Central memory CD8-positive, alpha-beta T cell (primary cell): ENCODE measurements around the gene ATP5F1D.

Experiments used
- ATAC-seq: fragments of 150-1000 bp; cut with Tn5 transposase; replicated peaks from 2 replicates; pipeline ENCODE4 v1.10.0; 2022; ENCODE audit warnings: mild to moderate bottlenecking, moderate FRiP score, moderate number of reproducible peaks; ENCODE audit not compliant: poor library complexity, severe bottlenecking; ENCODE audit errors: extremely low read depth
- DNase-seq, 2 donors: peaks; one replicate each; pipeline ENCODE4 v3.0.0; 2021; ENCODE audit warnings: low spot score in 2 of 2
- H3K27ac Mint-ChIP-seq: one replicate; pipeline ENCODE4 v1.8.0; 2022; ENCODE audit warnings: low read depth, mild to moderate bottlenecking, moderate library complexity, mixed read lengths
- H3K27me3 Mint-ChIP-seq: one replicate; pipeline ENCODE4 v1.8.0; 2022; ENCODE audit warnings: mixed read lengths
- H3K36me3 Mint-ChIP-seq: one replicate; pipeline ENCODE4 v1.8.0; 2022; ENCODE audit warnings: mild to moderate bottlenecking, moderate library complexity, mixed read lengths; ENCODE audit not compliant: insufficient read depth
- H3K4me1 Mint-ChIP-seq: one replicate; pipeline ENCODE4 v1.8.0; 2022; ENCODE audit warnings: mixed read lengths
- H3K4me3 Mint-ChIP-seq: one replicate; pipeline ENCODE4 v1.8.0; 2022; ENCODE audit warnings: mild to moderate bottlenecking, moderate library complexity, mixed read lengths
- H3K9me3 Mint-ChIP-seq: one replicate; pipeline ENCODE4 v1.8.0; 2022; ENCODE audit warnings: mixed read lengths

ATP5F1D gene

DNA sequence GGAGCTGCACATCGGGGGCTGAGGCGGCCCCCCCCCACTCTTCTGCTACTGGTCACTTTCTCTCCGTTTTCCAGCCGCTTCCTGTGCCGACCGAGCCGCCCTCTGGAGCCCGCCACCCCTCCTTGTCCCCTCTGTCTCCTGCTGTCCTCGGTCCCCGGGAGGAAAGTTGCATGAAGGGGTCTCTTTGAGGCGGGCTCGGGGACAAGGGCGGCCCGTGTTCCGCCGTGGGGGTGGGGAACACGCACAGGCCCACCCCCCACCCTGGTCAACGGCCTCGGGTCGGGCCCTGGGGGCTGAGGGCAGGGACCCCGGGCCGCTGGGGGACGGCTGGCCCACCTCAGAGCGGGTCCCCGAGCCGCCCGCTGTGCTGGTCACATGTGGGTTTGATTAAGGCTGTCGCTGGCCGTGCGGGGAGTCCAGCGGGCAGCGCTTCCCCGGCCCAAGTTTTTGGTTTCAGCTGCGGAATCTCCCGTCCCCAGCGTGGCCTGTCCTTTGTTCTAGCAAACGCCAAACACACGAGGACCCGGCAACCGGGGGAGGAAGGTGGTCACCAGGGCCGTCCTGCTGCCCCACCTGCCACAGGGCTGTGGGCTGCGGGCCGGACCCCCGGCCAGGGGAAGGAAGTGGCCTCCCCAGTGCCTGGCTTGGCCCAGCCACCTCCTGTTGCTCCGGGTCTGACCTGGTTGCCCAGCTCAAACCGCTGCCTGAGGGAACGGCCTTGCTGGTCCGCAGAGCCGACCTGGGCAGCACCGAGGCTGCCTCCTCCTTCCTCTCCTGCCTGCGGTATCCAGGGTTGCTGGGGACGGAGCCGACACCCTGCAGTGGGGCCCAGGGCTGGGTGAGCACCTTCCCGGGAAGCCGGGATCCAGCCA lies 46.0 kb downstream of the ATP5F1D start:
- ATAC-seq (no peak), DNase-seq (no peak)
- peaks cover 1% of the 10 kb centered on the region for H3K36me3 Mint-ChIP-seq
- H3K4me3 Mint-ChIP-seq, result no peak overlapping the region
- H3K9me3 Mint-ChIP-seq, result no peaks in the 10 kb centered on the region
- H3K27me3 Mint-ChIP-seq, result peaks cover 32% of the 10 kb centered on the region
- H3K27ac Mint-ChIP-seq, result no peak overlapping the region
- peaks cover 5% of the 10 kb centered on the region for H3K4me1 Mint-ChIP-seq

DNA sequence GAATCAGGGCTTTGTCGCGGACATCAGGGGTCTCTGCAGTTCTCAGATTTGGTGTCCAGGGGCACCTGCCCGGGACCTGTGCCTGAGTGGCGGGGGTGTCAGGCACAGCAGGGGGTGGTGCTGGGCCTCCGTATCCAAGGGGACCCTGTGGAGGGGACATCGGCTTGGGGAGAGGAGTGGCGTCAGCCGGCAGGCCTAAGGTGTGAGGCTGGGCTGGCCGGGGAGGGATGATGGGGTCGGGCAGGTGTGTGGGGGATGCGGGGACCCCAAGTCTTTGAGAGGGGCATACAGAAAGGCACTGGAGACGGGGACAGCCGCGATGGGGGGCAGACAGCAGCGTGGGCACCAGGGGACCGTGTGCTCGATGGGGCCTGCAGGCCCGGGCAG lies 46.7 kb downstream of the ATP5F1D start:
- ATAC-seq (no peak), DNase-seq (no peak)
- Mint-ChIP-seq H3K36me3 (peaks cover 1% of the 10 kb centered on the region), H3K4me1 (peaks cover 5% of the 10 kb centered on the region), H3K27me3 (peaks cover 38% of the 10 kb centered on the region), H3K4me3 (no peak overlapping the region), H3K27ac (no peak overlapping the region), H3K9me3 (no peaks in the 10 kb centered on the region)

DNA sequence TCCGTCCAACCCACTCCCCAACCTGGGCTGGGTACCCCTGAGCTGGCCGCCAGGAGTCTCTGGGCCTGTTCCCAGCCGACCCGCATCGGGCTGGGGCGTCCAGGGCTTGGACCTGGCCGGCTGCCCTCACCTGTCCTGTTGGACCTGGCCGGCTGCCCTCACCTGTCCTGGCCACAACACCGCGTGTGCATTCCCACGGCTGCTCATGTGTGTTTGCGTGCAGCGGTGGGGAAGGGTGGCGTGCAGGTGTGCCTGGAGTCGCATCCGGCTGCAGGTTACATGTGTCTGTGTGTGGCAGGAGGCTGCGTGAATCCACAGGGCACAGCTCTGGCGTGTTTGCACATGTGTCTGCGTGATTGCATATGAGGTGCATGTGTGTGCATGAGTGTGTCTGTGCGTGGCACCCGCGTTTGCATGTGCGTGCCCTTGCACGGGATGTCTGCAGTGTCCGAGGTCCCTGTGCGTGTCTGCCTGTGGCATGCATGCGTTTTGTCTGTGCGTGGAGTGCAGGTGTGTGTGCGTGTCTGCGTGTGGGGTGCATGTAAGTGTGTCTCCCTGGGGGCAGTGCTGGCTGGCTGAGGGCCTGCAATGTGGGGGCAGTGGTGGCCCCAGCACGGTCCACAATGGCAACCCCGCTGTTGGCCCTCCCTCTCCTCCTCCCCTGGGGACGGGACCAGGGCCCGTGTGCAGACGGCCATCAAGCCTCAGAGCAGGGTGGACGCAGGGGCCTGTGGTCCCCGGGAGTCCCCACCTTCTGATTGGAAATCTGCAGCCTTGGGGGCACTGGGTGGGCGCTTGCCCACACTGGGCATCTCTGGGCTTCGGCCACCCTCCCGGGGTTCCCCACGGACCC lies 47.5 kb downstream of the ATP5F1D start:
- Mint-ChIP-seq H3K9me3 (no peaks in the 10 kb centered on the region), H3K27me3 (peaks cover 35% of the 10 kb centered on the region), H3K36me3 (peaks cover 1% of the 10 kb centered on the region), H3K4me3 (no peak overlapping the region), H3K4me1 (peaks cover 5% of the 10 kb centered on the region), H3K27ac (no peak overlapping the region)
- no peak for DNase-seq
- ATAC-seq, result no peak

DNA sequence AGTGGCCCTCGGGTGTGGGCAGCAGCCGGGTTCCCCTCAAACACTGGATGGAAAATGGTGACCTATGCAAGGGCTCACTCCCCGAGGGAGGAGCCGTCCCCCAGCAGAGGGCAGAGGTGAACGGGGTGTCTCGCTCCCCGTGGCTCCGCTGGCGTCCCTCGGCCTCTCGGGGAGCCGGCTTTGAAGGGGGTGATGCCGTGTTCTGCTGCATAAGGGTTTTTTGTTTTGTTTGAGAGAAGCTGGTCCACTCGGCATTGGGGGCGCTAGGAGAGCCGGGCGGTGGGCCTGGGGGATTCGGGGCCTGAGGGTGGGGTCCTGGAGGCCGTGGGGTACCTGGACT lies 48.1 kb downstream of the ATP5F1D start:
- no peak overlapping the region for H3K27ac Mint-ChIP-seq
- H3K9me3 Mint-ChIP-seq, result no peaks in the 10 kb centered on the region
- peaks cover 1% of the 10 kb centered on the region for H3K36me3 Mint-ChIP-seq
- peaks cover 5% of the 10 kb centered on the region for H3K4me1 Mint-ChIP-seq
- no peak for DNase-seq
- no peak overlapping the region for H3K4me3 Mint-ChIP-seq
- H3K27me3 Mint-ChIP-seq, result peaks cover 34% of the 10 kb centered on the region
- ATAC-seq, result no peak

DNA sequence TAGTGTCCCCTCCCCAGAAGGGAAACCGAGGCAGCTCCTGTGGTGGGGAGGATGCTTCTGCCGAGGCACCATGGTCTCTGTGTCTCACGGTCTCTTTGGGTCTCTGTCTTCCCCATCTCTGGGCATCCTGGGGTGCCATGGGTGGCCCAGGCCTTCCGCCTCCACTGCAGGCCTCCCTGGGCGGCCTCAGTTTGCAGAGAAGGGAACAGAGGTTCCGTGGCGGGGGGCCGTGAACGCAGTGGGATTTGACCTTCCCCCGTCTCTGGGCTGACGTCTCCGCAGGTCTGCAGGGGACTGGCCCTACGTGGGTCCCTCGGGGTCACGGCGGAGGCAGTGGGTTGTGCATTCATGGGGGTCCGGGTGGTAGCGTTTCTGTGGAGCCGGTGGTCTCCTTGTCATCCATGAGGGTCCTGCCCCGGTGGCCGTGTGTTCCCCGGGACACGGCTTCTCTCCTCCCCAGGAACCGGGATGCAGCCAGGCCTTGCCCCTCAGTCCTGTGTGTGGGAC lies 48.7 kb downstream of the ATP5F1D start:
- H3K4me1 Mint-ChIP-seq, result peaks cover 5% of the 10 kb centered on the region
- ATAC-seq (no peak), DNase-seq (no peak)
- peaks cover 1% of the 10 kb centered on the region for H3K36me3 Mint-ChIP-seq
- no peak overlapping the region for H3K4me3 Mint-ChIP-seq
- H3K27me3 Mint-ChIP-seq, result peaks cover 31% of the 10 kb centered on the region
- no peak overlapping the region for H3K27ac Mint-ChIP-seq
- no peaks in the 10 kb centered on the region for H3K9me3 Mint-ChIP-seq

DNA sequence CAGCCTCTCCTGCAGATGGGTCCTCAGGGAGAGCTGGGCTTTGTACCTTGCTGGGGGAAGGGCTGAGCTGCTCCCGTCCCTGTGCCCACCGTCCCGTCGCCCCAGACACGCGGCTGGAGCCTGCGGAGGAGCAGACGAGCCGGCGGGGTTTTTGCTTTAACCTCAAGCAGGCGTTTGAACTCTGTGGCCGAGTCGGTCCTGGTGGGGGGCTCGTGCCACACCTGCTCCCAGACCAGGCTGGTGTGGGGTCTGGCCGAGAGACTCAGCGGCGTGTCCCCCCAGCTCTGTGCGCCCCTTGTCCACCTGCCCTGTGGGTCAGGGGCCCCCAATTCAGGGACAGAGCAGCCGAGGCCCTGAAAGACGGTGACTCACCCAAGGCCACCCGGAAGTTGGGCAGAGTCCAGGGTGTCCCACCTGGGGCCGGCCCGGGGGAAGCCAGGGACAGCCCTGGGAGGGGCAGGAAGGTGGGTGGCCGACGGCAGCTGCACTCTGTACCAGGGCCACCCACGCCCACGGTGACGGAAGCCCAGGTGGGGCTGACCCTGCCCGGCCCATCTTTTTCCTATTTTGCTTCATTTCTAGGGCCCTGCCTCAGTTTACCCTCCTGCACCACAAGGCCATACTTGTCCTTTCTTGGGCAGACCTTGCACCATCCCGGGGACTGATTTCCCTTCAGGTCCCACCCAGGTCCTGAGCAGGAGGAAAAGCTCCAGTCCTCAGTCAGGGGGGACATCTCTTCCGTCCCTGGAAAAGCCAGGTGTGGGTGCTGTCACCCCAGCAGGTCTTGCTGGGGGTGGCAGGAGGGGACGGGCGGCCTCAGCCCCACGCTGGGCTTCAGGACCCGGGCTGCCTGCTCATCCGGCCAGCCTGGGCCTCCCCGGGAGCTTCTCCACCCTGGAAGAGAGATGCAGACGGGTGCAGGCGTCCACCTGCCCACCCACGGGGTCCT lies 49.4 kb downstream of the ATP5F1D start:
- Mint-ChIP-seq H3K4me1 (peaks cover 5% of the 10 kb centered on the region), H3K36me3 (peaks cover 1% of the 10 kb centered on the region), H3K9me3 (no peaks in the 10 kb centered on the region), H3K27ac (no peak overlapping the region), H3K27me3 (peaks cover 31% of the 10 kb centered on the region), H3K4me3 (no peak overlapping the region)
- no peak for DNase-seq
- ATAC-seq, result no peak

DNA sequence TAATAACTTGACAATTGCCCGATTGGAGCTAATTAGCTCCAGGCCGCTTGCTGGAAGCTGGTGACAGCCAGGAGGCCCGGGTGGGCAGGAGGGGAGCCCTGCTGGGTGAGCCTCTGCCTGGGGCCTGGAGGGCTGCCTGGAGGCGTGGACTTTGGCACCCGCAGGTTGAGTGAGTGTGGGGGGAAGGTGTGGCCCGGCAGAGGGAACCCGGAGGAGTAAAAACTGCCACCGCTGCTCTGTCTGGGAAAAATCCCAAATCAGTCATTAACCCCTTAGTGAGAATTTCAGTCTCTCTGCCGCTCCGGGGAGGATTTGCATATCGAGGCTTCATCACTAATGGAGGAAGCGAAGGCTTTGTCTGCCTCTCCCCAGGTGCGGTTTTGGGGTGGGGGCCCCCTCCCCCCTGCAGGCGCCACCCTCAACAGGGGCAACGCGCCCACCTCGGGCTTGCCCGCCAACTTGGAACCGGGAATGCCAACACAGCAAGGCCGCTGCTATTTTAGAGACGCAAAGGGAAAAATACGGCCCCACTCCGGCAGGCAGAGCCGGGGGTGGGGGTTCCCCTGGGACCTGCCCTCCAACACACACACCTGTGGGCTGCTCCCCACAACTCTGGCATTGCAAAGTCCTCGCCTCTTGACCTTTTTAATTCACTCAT lies 50.3 kb downstream of the ATP5F1D start:
- no peaks in the 10 kb centered on the region for H3K9me3 Mint-ChIP-seq
- DNase-seq (no peak), ATAC-seq (no peak)
- H3K27ac Mint-ChIP-seq, result no peak overlapping the region
- H3K27me3 Mint-ChIP-seq, result peaks cover 22% of the 10 kb centered on the region
- H3K4me1 Mint-ChIP-seq, result no peaks in the 10 kb centered on the region
- H3K36me3 Mint-ChIP-seq, result peaks cover 1% of the 10 kb centered on the region
- no peak overlapping the region for H3K4me3 Mint-ChIP-seq

DNA sequence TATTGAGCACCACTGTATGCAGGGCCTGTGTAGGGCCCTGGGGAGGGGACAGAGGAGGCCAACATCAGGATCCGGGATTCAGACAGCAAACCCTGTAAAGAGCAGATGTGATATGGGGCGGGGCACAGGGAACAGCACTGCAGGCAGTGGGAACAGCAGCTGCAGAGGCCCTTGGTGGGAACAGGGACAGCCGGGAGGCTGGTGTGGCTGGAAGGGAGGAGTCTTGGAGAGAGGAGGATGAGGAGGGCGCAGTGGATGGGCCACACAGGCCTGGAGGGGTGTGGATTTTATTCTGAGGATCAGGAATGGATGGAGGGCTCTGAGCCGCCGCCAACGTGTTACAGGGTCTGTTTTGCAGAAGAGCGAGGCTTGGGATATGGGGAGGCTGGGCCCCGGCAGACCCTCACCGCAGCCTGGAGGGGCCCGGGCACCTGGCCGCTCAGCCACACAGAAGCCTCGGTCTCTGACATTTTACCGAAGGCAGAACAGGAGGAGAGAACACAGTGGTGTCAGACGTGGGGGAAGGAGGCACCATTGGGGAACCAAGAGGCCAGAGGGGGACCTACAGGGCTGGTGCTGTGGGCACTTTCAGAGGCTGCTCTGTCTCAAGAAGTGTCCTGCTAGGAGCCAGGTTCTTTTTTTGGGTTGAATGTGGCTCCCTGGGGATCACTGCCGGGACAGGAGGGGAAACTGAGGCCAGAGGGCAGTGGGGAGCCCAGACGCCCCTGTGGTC lies 51.0 kb downstream of the ATP5F1D start:
- ATAC-seq (no peak), DNase-seq (no peak)
- H3K4me1 Mint-ChIP-seq, result no peaks in the 10 kb centered on the region
- H3K36me3 Mint-ChIP-seq, result peaks cover 1% of the 10 kb centered on the region
- no peak overlapping the region for H3K27ac Mint-ChIP-seq
- H3K27me3 Mint-ChIP-seq, result peaks cover 21% of the 10 kb centered on the region
- H3K4me3 Mint-ChIP-seq, result no peak overlapping the region
- H3K9me3 Mint-ChIP-seq, result no peaks in the 10 kb centered on the region

DNA sequence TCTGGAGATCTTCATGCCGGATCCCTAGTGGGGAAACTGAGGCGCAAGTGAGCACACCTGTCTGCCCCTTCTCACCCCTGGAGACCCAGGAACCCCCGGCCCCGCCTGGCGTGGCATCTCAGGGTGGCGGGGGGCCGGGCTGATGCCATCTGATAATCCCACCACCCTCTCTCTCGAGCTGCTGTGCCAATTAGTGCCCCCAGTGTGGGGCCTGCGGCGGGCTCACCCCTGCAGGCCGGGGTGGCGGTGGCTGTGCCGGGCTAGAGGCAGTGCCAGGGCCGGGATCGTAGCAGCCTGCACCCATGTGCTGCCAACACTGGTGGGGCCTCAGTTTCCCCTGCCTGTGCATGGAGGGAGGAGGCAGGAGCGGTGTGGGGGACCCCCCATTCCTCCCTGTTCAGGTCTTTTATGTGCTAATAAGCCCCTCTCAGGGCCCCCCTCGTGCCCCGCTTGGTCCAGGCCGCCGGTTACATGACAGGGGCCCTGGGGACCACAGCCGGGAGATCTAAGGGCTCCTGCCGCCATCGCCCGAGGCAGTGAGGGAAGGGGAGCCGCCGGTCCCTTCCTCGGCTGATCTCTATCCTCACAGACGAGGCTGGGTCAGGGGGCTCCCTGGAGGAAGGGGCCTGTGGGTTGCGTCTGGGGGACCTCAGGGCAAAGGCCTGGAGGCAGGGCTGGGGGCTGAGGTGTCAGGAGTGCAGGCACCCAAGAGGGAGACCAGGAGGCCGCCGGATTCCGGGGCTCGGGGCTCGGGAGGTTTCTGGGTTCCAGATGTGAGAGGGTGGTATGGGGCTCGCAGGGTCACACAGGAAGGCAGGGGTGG lies 52.4 kb downstream of the ATP5F1D start:
- peaks cover 21% of the 10 kb centered on the region for H3K27me3 Mint-ChIP-seq
- no peak for ATAC-seq
- no peak for DNase-seq
- no peak overlapping the region for H3K27ac Mint-ChIP-seq
- H3K4me1 Mint-ChIP-seq, result no peaks in the 10 kb centered on the region
- H3K9me3 Mint-ChIP-seq, result no peaks in the 10 kb centered on the region
- H3K4me3 Mint-ChIP-seq, result peak overlapping the region; percentile 11
- H3K36me3 Mint-ChIP-seq, result peaks cover 1% of the 10 kb centered on the region
